ENCODE measurements around the gene CACNG5. TPM values are rescaled to one million over a fixed set of nuclear protein-coding genes. Genes with fewer than 3 reads are reported as not detected.

The CACNG5 gene
- total and polyA plus RNA-seq, 4 donors = 1.7 to 12.2 (median 8.0) TPM

- H3K36me3 ChIP-seq (ENCODE audit: control insufficient read depth, insufficient read depth, low read length) = no peaks in the 10 kb centered on the region
- H3K9me3 ChIP-seq (ENCODE audit: control insufficient read depth, insufficient read depth, low read length) = no peaks in the 10 kb centered on the region
- H3K27me3 ChIP-seq (ENCODE audit: control insufficient read depth, insufficient read depth, low read length) = peaks cover 2% of the 10 kb centered on the region
- DNase-seq (ENCODE audit: low read depth in 4 of 6, low spot score in 6 of 6) = no peak
- no peak overlapping the region for H3K4me3 ChIP-seq (ENCODE audit: low read depth, low read length)
- WGBS (ENCODE audit: insufficient coverage) = 100% methylated on average over 1 of the region's 5 CpGs
- no peak overlapping the region for H3K27ac ChIP-seq (ENCODE audit: low read depth, low read length)
- no peaks in the 10 kb centered on the region for H3K4me1 ChIP-seq (ENCODE audit: control insufficient read depth, insufficient read depth, low read length)
These were observed 94.0 kb downstream of the CACNG5 start for GRCh38 chr17:66928949-66929348.

- no peak overlapping the region for H3K27ac ChIP-seq (ENCODE audit: low read depth, low read length)
- H3K4me1 ChIP-seq (ENCODE audit: control insufficient read depth, insufficient read depth, low read length) = no peaks in the 10 kb centered on the region
- 0% methylated on average over 1 of the region's 1 CpG for WGBS (ENCODE audit: insufficient coverage)
- H3K27me3 ChIP-seq (ENCODE audit: control insufficient read depth, insufficient read depth, low read length) = peaks cover 2% of the 10 kb centered on the region
- no peak overlapping the region for H3K4me3 ChIP-seq (ENCODE audit: low read depth, low read length)
- no peaks in the 10 kb centered on the region for H3K9me3 ChIP-seq (ENCODE audit: control insufficient read depth, insufficient read depth, low read length)
- no peaks in the 10 kb centered on the region for H3K36me3 ChIP-seq (ENCODE audit: control insufficient read depth, insufficient read depth, low read length)
- no peak for DNase-seq (ENCODE audit: low read depth in 4 of 6, low spot score in 6 of 6)
These were observed 94.7 kb downstream of the CACNG5 start for GRCh38 chr17:66929591-66929990.

GRCh38 chr17:66930933-66931332 is 96.0 kb downstream of the CACNG5 start:
- no peak for DNase-seq (ENCODE audit: low read depth in 4 of 6, low spot score in 6 of 6)
- no peaks in the 10 kb centered on the region for H3K9me3 ChIP-seq (ENCODE audit: control insufficient read depth, insufficient read depth, low read length)
- WGBS (ENCODE audit: insufficient coverage) = 86% methylated on average over 2 of the region's 3 CpGs
- peaks cover 2% of the 10 kb centered on the region for H3K27me3 ChIP-seq (ENCODE audit: control insufficient read depth, insufficient read depth, low read length)
- H3K4me3 ChIP-seq (ENCODE audit: low read depth, low read length) = no peak overlapping the region
- H3K36me3 ChIP-seq (ENCODE audit: control insufficient read depth, insufficient read depth, low read length) = no peaks in the 10 kb centered on the region
- H3K4me1 ChIP-seq (ENCODE audit: control insufficient read depth, insufficient read depth, low read length) = no peaks in the 10 kb centered on the region
- no peak overlapping the region for H3K27ac ChIP-seq (ENCODE audit: low read depth, low read length)

GRCh38 chr17:66932311-66932710 is 97.4 kb downstream of the CACNG5 start:
- Histone ChIP-seq H3K4me1 (ENCODE audit: control insufficient read depth, insufficient read depth, low read length) (no peaks in the 10 kb centered on the region), H3K27ac (ENCODE audit: low read depth, low read length) (no peak overlapping the region), H3K36me3 (ENCODE audit: control insufficient read depth, insufficient read depth, low read length) (no peaks in the 10 kb centered on the region), H3K4me3 (ENCODE audit: low read depth, low read length) (no peak overlapping the region), H3K9me3 (ENCODE audit: control insufficient read depth, insufficient read depth, low read length) (no peaks in the 10 kb centered on the region), H3K27me3 (ENCODE audit: control insufficient read depth, insufficient read depth, low read length) (peaks cover 2% of the 10 kb centered on the region)
- WGBS (ENCODE audit: insufficient coverage) = 100% methylated on average over 1 of the region's 2 CpGs
- no peak for DNase-seq (ENCODE audit: low read depth in 4 of 6, low spot score in 6 of 6)

- Histone ChIP-seq H3K36me3 (ENCODE audit: control insufficient read depth, insufficient read depth, low read length) (no peaks in the 10 kb centered on the region), H3K27me3 (ENCODE audit: control insufficient read depth, insufficient read depth, low read length) (no peaks in the 10 kb centered on the region), H3K9me3 (ENCODE audit: control insufficient read depth, insufficient read depth, low read length) (peaks cover 4% of the 10 kb centered on the region), H3K27ac (ENCODE audit: low read depth, low read length) (no peak overlapping the region), H3K4me1 (ENCODE audit: control insufficient read depth, insufficient read depth, low read length) (peaks cover 6% of the 10 kb centered on the region), H3K4me3 (ENCODE audit: low read depth, low read length) (no peak overlapping the region)
- no peak for DNase-seq (ENCODE audit: low read depth in 4 of 6, low spot score in 6 of 6)
- WGBS (ENCODE audit: insufficient coverage) = 91% methylated on average over 1 of the region's 2 CpGs
These were observed 99.1 kb downstream of the CACNG5 start for GRCh38 chr17:66934040-66934439.

Small RNA genes within 50 kb of the gene (small RNA-seq; reads per million reads assigned to genes)
- gene MIR634 (ENCODE audit: low replicate concordance) = not detected
- gene RNA5SP446 (ENCODE audit: low replicate concordance) = not detected

Other genes with a start within 250 kb of the CACNG5 start
- gene CACNG4, start 129.6 kb downstream of the CACNG5 start, total RNA-seq = 10 to 100 TPM; 19.7 to 26.6 TPM
- 100 to 1,000 TPM; 146 to 161 TPM for gene CACNG4, start 129.6 kb downstream of the CACNG5 start, polyA plus RNA-seq (ENCODE audit: insufficient read length in 2 of 2)
- under 1 TPM; 0.20 to 0.28 TPM for gene CACNG1, start 209.4 kb downstream of the CACNG5 start, total RNA-seq
- 1 to 10 TPM; 1.6 to 2.4 TPM for gene CACNG1, start 209.4 kb downstream of the CACNG5 start, polyA plus RNA-seq (ENCODE audit: insufficient read length in 2 of 2)

All from spinal cord (tissue), 10 donors.